ENCODE results near the gene TMEM39B. TPM values are rescaled to one million over a fixed set of nuclear protein-coding genes. Genes with fewer than 3 reads are reported as not detected.
"Not testable (repeated sequence)": the region's sequence is repeated elsewhere in the genome, so short reads cannot be mapped to it uniquely, and the experiment has no call there.

TMEM39B gene
- total RNA-seq, 2 experiments from 2014 or later: 17.2 to 17.6 TPM

GRCh38 chr1:32071758-32072621 lies 749 bp upstream of the TMEM39B start:
- Mint-ChIP-seq H3K36me3 (ENCODE audit: low read depth) (peaks cover 2% of the 10 kb centered on the region), H3K4me1 (ENCODE audit: low read depth) (peaks cover 30% of the 10 kb centered on the region), H3K9me3 (no peaks in the 10 kb centered on the region), H3K4me3 (peak overlapping the region; percentile 87), H3K27ac (peak overlapping the region; percentile 85), H3K27me3 (ENCODE audit: low read depth) (no peaks in the 10 kb centered on the region)
- intact Hi-C loops (cut with micrococcal nuclease): loop anchor here (1.0 to 10.0 kb wide), 11 partner anchors 36 to 745 kb away; partner anchors contain the start of genes ADGRB2, CCDC28B, KHDRBS1 and KPNA6
- peak; percentile 74 for DNase-seq
- CTCF ChIA-PET: interaction anchor here (0.8 to 1.3 kb wide), 3 partner anchors 11 to 143 kb away, joined by 3 read pairs; no protein-coding TSS in a partner anchor

- H3K4me1 Mint-ChIP-seq (ENCODE audit: low read depth): peaks cover 32% of the 10 kb centered on the region
- H3K9me3 Mint-ChIP-seq: no peaks in the 10 kb centered on the region
- no peak for DNase-seq
- peak overlapping the region; percentile 85 for H3K27ac Mint-ChIP-seq
- intact Hi-C loops (cut with micrococcal nuclease): loop anchor here (2.0 to 10.0 kb wide), 7 partner anchors 89 to 743 kb away; partner anchors contain the start of genes ADGRB2, PEF1, RBBP4 and S100PBP
- peak overlapping the region; percentile 87 for H3K4me3 Mint-ChIP-seq
- H3K27me3 Mint-ChIP-seq (ENCODE audit: low read depth): no peaks in the 10 kb centered on the region
- H3K36me3 Mint-ChIP-seq (ENCODE audit: low read depth): peaks cover 6% of the 10 kb centered on the region
- CTCF ChIA-PET: interaction anchor here (0.6 to 3.6 kb wide), 9 partner anchors 11 to 258 kb away, joined by 3 to 12 read pairs (median 3); partner anchors contain the start of gene KPNA6
Measured at GRCh38 chr1:32073299-32074229, 825 bp downstream of the TMEM39B start.

- DNase-seq: no peak
- Mint-ChIP-seq H3K4me3 (no peak overlapping the region), H3K36me3 (ENCODE audit: low read depth) (peaks cover 8% of the 10 kb centered on the region), H3K4me1 (ENCODE audit: low read depth) (peaks cover 32% of the 10 kb centered on the region), H3K27ac (no peak overlapping the region), H3K9me3 (no peaks in the 10 kb centered on the region), H3K27me3 (ENCODE audit: low read depth) (no peaks in the 10 kb centered on the region)
- CTCF ChIA-PET: interaction anchor here (1.4 to 3.6 kb wide), 2 partner anchors 13 to 34 kb away, joined by 3 to 12 read pairs; partner anchors contain the start of gene KPNA6
- intact Hi-C loops (cut with micrococcal nuclease): loop anchor here (5.0 to 10.0 kb wide), 2 partner anchors 313 to 430 kb away; partner anchors contain the start of genes ADGRB2 and PEF1
Measured at GRCh38 chr1:32074841-32075240, 2.1 kb downstream of the TMEM39B start.

- no peak for DNase-seq
- intact Hi-C loops (cut with micrococcal nuclease): loop anchor here (10.0 kb wide), 1 partner anchor 433 kb away; the partner anchor contains the start of gene PEF1
- CTCF ChIA-PET: no interaction called here
- Mint-ChIP-seq H3K4me1 (ENCODE audit: low read depth) (peaks cover 24% of the 10 kb centered on the region), H3K4me3 (no peak overlapping the region), H3K36me3 (ENCODE audit: low read depth) (peaks cover 17% of the 10 kb centered on the region), H3K27ac (no peak overlapping the region), H3K27me3 (ENCODE audit: low read depth) (no peaks in the 10 kb centered on the region), H3K9me3 (no peaks in the 10 kb centered on the region)
Measured at GRCh38 chr1:32077451-32077850, 4.7 kb downstream of the TMEM39B start.

- DNase-seq: no peak
- H3K9me3 Mint-ChIP-seq: no peaks in the 10 kb centered on the region
- no peak overlapping the region for H3K4me3 Mint-ChIP-seq
- CTCF ChIA-PET: interaction anchor here (0.6 to 0.7 kb wide), 2 partner anchors 16 to 72 kb away, joined by 3 to 4 read pairs; no protein-coding TSS in a partner anchor
- no peak overlapping the region for H3K27ac Mint-ChIP-seq
- intact Hi-C loops (cut with micrococcal nuclease): no loop called here
- H3K36me3 Mint-ChIP-seq (ENCODE audit: low read depth): peaks cover 29% of the 10 kb centered on the region
- peaks cover 4% of the 10 kb centered on the region for H3K4me1 Mint-ChIP-seq (ENCODE audit: low read depth)
- H3K27me3 Mint-ChIP-seq (ENCODE audit: low read depth): no peaks in the 10 kb centered on the region
Measured at GRCh38 chr1:32082022-32082421, 9.3 kb downstream of the TMEM39B start.

- H3K27me3 Mint-ChIP-seq (ENCODE audit: low read depth); intact Hi-C loops (cut with micrococcal nuclease); H3K27ac Mint-ChIP-seq; H3K4me3 Mint-ChIP-seq; DNase-seq; H3K4me1 Mint-ChIP-seq (ENCODE audit: low read depth); H3K9me3 Mint-ChIP-seq: not testable (repeated sequence)
- CTCF ChIA-PET: interaction anchor here (0.6 to 0.9 kb wide), 2 partner anchors 13 to 37 kb away, joined by 3 read pairs; partner anchors contain the start of gene TMEM39B
- H3K36me3 Mint-ChIP-seq (ENCODE audit: low read depth): peaks cover 22% of the 10 kb centered on the region
Measured at GRCh38 chr1:32086381-32086780, 13.6 kb downstream of the TMEM39B start.

- CTCF ChIA-PET: no interaction called here
- peaks cover 23% of the 10 kb centered on the region for H3K36me3 Mint-ChIP-seq (ENCODE audit: low read depth)
- DNase-seq: no peak
- intact Hi-C loops (cut with micrococcal nuclease): no loop called here
- no peaks in the 10 kb centered on the region for H3K9me3 Mint-ChIP-seq
- no peak overlapping the region for H3K27ac Mint-ChIP-seq
- no peak overlapping the region for H3K4me3 Mint-ChIP-seq
- no peaks in the 10 kb centered on the region for H3K27me3 Mint-ChIP-seq (ENCODE audit: low read depth)
- no peaks in the 10 kb centered on the region for H3K4me1 Mint-ChIP-seq (ENCODE audit: low read depth)
Measured at GRCh38 chr1:32091176-32091575, 18.4 kb downstream of the TMEM39B start.

- no peak overlapping the region for H3K4me3 Mint-ChIP-seq
- no peak for DNase-seq
- no peaks in the 10 kb centered on the region for H3K9me3 Mint-ChIP-seq
- CTCF ChIA-PET: no interaction called here
- H3K27me3 Mint-ChIP-seq (ENCODE audit: low read depth): no peaks in the 10 kb centered on the region
- H3K27ac Mint-ChIP-seq: no peak overlapping the region
- intact Hi-C loops (cut with micrococcal nuclease): no loop called here
- H3K36me3 Mint-ChIP-seq (ENCODE audit: low read depth): peaks cover 22% of the 10 kb centered on the region
- no peaks in the 10 kb centered on the region for H3K4me1 Mint-ChIP-seq (ENCODE audit: low read depth)
Measured at GRCh38 chr1:32091591-32091990, 18.9 kb downstream of the TMEM39B start.

GRCh38 chr1:32094746-32095521 lies 22.2 kb downstream of the TMEM39B start:
- intact Hi-C loops (cut with micrococcal nuclease): no loop called here
- no peak for DNase-seq
- Mint-ChIP-seq H3K9me3 (no peaks in the 10 kb centered on the region), H3K4me3 (no peak overlapping the region), H3K4me1 (ENCODE audit: low read depth) (no peaks in the 10 kb centered on the region), H3K27me3 (ENCODE audit: low read depth) (no peaks in the 10 kb centered on the region), H3K27ac (peak overlapping the region; percentile 10), H3K36me3 (ENCODE audit: low read depth) (peaks cover 33% of the 10 kb centered on the region)
- CTCF ChIA-PET: interaction anchor here (0.6 kb wide), 1 partner anchor 14 kb away, joined by 3 read pairs; no protein-coding TSS in a partner anchor

- Mint-ChIP-seq H3K27ac (no peak overlapping the region), H3K27me3 (ENCODE audit: low read depth) (no peaks in the 10 kb centered on the region), H3K36me3 (ENCODE audit: low read depth) (peaks cover 24% of the 10 kb centered on the region), H3K4me1 (ENCODE audit: low read depth) (no peaks in the 10 kb centered on the region), H3K4me3 (no peak overlapping the region), H3K9me3 (no peaks in the 10 kb centered on the region)
- CTCF ChIA-PET: no interaction called here
- no peak for DNase-seq
- intact Hi-C loops (cut with micrococcal nuclease): no loop called here
Measured at GRCh38 chr1:32099426-32099825, 26.7 kb downstream of the TMEM39B start.

GRCh38 chr1:32100359-32100758 lies 27.6 kb downstream of the TMEM39B start:
- Mint-ChIP-seq H3K36me3 (ENCODE audit: low read depth) (peaks cover 21% of the 10 kb centered on the region), H3K27me3 (ENCODE audit: low read depth) (no peaks in the 10 kb centered on the region), H3K4me1 (ENCODE audit: low read depth) (no peaks in the 10 kb centered on the region), H3K4me3 (no peak overlapping the region), H3K9me3 (no peaks in the 10 kb centered on the region), H3K27ac (no peak overlapping the region)
- CTCF ChIA-PET: no interaction called here
- no peak for DNase-seq
- intact Hi-C loops (cut with micrococcal nuclease): no loop called here
